GM12891 (cell line): ENCODE measurements around the gene RIMOC1.

Experiments used
- POLR2A ChIP-seq: IDR thresholded peaks from 2 replicates; pipeline ENCODE4 v1.6.1; 2011; ENCODE audit warnings: low read depth, low read length, control low read depth
- POLR2AphosphoS5 ChIP-seq: IDR thresholded peaks from 2 replicates; pipeline ENCODE4 v1.6.1; 2011; ENCODE audit warnings: low read depth, low read length, control low read depth
- POU2F2 ChIP-seq: IDR thresholded peaks from 2 replicates; pipeline ENCODE4 v1.6.1; 2011; ENCODE audit warnings: low read depth, mild to moderate bottlenecking, control low read depth, low read length, moderate library complexity
- TAF1 ChIP-seq: IDR thresholded peaks from 2 replicates; pipeline ENCODE4 v1.6.1; 2011; ENCODE audit warnings: low read depth, low read length, control low read depth

DNA sequence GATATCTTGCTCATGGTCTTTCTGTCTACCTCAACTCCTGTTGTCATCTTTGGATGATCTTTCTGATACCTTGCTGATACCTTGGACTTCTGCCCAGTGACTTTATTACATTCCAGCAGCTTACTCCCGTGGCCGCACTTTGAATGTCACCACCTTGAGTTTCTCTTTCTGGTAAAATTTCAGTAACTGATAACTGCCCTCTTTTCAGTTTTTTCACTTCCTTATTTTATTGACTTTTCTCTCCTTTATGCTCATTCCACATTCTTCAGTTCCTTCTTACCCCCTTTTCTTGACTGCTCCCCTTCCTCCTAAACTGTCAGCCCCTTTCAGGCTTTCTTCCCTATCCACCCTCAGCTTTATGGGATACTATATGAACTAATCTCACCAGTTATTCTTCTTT is 14.0 kb downstream of the RIMOC1 start:
- no peak for TF ChIP-seq POLR2A
- TF ChIP-seq POU2F2, result no peak
- no peak for TF ChIP-seq POLR2AphosphoS5
- TF ChIP-seq TAF1, result no peak
